Measurements from ENCODE around the gene UBE2C. TPM values are rescaled to one million over a fixed set of nuclear protein-coding genes. Genes with fewer than 3 reads are reported as not detected.
A peak's percentile ranks its signal among the peaks of the same experiment; 100 is the strongest.

UBE2C gene
- total and polyA plus RNA-seq, 2 of the 8 experiments (the other 6 are each of a cell fraction or from before 2014, with no cell fraction given) = 243 to 326 TPM

DNA sequence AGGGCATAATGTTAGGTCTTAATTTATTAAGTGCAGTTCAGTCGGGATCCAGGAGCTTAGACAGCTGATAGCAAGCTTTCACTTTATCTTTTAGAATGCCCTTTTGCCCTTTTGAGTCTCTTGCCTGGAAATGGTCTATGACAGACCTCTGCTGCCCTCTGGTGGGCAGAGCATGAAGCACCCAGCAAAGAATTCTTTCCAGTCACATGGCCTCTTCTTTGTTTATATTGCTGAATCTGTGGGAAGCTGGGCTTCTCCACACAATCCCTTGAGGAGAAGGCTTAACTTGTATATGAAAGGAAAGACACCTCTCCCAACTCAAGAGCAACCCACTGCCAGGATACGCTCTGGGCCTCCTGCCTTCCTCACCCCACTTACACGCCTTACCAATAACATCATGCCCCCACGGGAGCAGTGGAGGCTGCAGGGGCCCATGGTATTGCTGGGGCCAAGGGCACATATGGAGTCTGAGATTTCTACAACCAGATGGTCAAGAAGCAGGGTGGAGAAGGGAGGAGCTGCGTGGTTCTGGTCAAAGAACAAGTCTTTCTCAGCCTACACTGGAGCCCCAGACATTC lies 41.2 kb upstream of the UBE2C start (continued):
- TF ChIP-seq, protein P1, sequence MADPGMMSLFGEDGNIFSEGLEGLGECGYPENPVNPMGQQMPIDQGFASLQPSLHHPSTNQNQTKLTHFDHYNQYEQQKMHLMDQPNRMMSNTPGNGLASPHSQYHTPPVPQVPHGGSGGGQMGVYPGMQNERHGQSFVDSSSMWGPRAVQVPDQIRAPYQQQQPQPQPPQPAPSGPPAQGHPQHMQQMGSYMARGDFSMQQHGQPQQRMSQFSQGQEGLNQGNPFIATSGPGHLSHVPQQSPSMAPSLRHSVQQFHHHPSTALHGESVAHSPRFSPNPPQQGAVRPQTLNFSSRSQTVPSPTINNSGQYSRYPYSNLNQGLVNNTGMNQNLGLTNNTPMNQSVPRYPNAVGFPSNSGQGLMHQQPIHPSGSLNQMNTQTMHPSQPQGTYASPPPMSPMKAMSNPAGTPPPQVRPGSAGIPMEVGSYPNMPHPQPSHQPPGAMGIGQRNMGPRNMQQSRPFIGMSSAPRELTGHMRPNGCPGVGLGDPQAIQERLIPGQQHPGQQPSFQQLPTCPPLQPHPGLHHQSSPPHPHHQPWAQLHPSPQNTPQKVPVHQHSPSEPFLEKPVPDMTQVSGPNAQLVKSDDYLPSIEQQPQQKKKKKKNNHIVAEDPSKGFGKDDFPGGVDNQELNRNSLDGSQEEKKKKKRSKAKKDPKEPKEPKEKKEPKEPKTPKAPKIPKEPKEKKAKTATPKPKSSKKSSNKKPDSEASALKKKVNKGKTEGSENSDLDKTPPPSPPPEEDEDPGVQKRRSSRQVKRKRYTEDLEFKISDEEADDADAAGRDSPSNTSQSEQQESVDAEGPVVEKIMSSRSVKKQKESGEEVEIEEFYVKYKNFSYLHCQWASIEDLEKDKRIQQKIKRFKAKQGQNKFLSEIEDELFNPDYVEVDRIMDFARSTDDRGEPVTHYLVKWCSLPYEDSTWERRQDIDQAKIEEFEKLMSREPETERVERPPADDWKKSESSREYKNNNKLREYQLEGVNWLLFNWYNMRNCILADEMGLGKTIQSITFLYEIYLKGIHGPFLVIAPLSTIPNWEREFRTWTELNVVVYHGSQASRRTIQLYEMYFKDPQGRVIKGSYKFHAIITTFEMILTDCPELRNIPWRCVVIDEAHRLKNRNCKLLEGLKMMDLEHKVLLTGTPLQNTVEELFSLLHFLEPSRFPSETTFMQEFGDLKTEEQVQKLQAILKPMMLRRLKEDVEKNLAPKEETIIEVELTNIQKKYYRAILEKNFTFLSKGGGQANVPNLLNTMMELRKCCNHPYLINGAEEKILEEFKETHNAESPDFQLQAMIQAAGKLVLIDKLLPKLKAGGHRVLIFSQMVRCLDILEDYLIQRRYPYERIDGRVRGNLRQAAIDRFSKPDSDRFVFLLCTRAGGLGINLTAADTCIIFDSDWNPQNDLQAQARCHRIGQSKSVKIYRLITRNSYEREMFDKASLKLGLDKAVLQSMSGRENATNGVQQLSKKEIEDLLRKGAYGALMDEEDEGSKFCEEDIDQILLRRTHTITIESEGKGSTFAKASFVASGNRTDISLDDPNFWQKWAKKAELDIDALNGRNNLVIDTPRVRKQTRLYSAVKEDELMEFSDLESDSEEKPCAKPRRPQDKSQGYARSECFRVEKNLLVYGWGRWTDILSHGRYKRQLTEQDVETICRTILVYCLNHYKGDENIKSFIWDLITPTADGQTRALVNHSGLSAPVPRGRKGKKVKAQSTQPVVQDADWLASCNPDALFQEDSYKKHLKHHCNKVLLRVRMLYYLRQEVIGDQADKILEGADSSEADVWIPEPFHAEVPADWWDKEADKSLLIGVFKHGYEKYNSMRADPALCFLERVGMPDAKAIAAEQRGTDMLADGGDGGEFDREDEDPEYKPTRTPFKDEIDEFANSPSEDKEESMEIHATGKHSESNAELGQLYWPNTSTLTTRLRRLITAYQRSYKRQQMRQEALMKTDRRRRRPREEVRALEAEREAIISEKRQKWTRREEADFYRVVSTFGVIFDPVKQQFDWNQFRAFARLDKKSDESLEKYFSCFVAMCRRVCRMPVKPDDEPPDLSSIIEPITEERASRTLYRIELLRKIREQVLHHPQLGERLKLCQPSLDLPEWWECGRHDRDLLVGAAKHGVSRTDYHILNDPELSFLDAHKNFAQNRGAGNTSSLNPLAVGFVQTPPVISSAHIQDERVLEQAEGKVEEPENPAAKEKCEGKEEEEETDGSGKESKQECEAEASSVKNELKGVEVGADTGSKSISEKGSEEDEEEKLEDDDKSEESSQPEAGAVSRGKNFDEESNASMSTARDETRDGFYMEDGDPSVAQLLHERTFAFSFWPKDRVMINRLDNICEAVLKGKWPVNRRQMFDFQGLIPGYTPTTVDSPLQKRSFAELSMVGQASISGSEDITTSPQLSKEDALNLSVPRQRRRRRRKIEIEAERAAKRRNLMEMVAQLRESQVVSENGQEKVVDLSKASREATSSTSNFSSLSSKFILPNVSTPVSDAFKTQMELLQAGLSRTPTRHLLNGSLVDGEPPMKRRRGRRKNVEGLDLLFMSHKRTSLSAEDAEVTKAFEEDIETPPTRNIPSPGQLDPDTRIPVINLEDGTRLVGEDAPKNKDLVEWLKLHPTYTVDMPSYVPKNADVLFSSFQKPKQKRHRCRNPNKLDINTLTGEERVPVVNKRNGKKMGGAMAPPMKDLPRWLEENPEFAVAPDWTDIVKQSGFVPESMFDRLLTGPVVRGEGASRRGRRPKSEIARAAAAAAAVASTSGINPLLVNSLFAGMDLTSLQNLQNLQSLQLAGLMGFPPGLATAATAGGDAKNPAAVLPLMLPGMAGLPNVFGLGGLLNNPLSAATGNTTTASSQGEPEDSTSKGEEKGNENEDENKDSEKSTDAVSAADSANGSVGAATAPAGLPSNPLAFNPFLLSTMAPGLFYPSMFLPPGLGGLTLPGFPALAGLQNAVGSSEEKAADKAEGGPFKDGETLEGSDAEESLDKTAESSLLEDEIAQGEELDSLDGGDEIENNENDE (IDR thresholded peaks at IDR 0.05; ENCODE audit: insufficient replicate concordance, low read length) = no peak
- peak; percentile 87; the same call in 1 of the 2 replicates for TF ChIP-seq RXRA (IDR thresholded peaks at IDR 0.05; ENCODE audit: insufficient read depth, low read depth, low read length)
- no peak for TF ChIP-seq POLR2AphosphoS5 (IDR thresholded peaks at IDR 0.05; ENCODE audit: low read depth, low read length)
- no peak for TF ChIP-seq JUND (IDR thresholded peaks at IDR 0.05; ENCODE audit: low read length)
- TF ChIP-seq, protein P2, sequence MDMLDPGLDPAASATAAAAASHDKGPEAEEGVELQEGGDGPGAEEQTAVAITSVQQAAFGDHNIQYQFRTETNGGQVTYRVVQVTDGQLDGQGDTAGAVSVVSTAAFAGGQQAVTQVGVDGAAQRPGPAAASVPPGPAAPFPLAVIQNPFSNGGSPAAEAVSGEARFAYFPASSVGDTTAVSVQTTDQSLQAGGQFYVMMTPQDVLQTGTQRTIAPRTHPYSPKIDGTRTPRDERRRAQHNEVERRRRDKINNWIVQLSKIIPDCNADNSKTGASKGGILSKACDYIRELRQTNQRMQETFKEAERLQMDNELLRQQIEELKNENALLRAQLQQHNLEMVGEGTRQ (IDR thresholded peaks at IDR 0.05; ENCODE audit: low read length) = peak; percentile 86
- TF ChIP-seq MAFK (IDR thresholded peaks at IDR 0.05; ENCODE audit: low read depth, low read length) = no peak
- 0 out of 4 replicates have a peak, but pooled peaks of 1 of the 2 experiments have one; percentile 14 for TF ChIP-seq HDAC2 (IDR thresholded peaks at IDR 0.05; ENCODE audit: borderline replicate concordance in 1 of 2, low read depth in 2 of 2, low read length in 2 of 2)
- TF ChIP-seq TEAD4 (IDR thresholded peaks at IDR 0.05; ENCODE audit: low read depth, low read length) = 0 out of 2 replicates have a peak, but pooled peaks have one; percentile 37
- peak; percentile 99 for TF ChIP-seq RAD21 (IDR thresholded peaks at IDR 0.05 in 1 of 2, conservative IDR thresholded peaks at IDR 0.05 in 1 of 2; ENCODE audit: low read depth in 2 of 2, low read length in 2 of 2)

Measured in H1 (cell line).